Type B pancreatic cell (in vitro differentiated cells): ENCODE measurements around the gene UTP18. TPM values are rescaled to one million over a fixed set of nuclear protein-coding genes. Genes with fewer than 3 reads are reported as not detected.
"Not testable (repeated sequence)": the region's sequence is repeated elsewhere in the genome, so short reads cannot be mapped to it uniquely, and the experiment has no call there.

Experiments used
- DNase-seq: peaks from one replicate; pipeline ENCODE4 v3.0.0; 2021; ENCODE audit warnings: mixed read lengths; ENCODE audit not compliant: unreplicated experiment; ENCODE audit errors: extremely low spot score
- H3K27ac Mint-ChIP-seq: 2 replicates; pipeline ENCODE4 v1.8.0; 2021; ENCODE audit warnings: mild to moderate bottlenecking, mixed read lengths
- H3K27me3 Mint-ChIP-seq: 2 replicates; pipeline ENCODE4 v1.8.0; 2021; ENCODE audit warnings: mixed read lengths
- H3K36me3 Mint-ChIP-seq: 2 replicates; pipeline ENCODE4 v1.8.0; 2021; ENCODE audit warnings: mixed read lengths
- H3K4me1 Mint-ChIP-seq: one replicate; pipeline ENCODE4 v1.8.0; 2021; ENCODE audit warnings: mixed read lengths; ENCODE audit not compliant: unreplicated experiment
- H3K4me3 Mint-ChIP-seq: 2 replicates; pipeline ENCODE4 v1.8.0; 2021; ENCODE audit warnings: mild to moderate bottlenecking, mixed read lengths
- H3K9me3 Mint-ChIP-seq: 2 replicates; pipeline ENCODE4 v1.8.0; 2021; ENCODE audit warnings: mixed read lengths
- total RNA-seq: library from RNA; stranded (reverse); gene quantifications from 2 replicates; pipeline ENCODE4 v1.2.1, GENCODE V29; 2021; ENCODE audit warnings: low replicate concordance
- TF ChIP-seq, protein P1 (sequence below): fragments of 200-600 bp; sonication (generic); conservative IDR thresholded peaks from 2 replicates; pipeline ENCODE4 v1.5.0; 2021; ENCODE audit warnings: antibody characterized with exemption, mild to moderate bottlenecking

Gene UTP18
- total RNA-seq, 1 donor from 2014 or later, result 38.8 TPM

DNA sequence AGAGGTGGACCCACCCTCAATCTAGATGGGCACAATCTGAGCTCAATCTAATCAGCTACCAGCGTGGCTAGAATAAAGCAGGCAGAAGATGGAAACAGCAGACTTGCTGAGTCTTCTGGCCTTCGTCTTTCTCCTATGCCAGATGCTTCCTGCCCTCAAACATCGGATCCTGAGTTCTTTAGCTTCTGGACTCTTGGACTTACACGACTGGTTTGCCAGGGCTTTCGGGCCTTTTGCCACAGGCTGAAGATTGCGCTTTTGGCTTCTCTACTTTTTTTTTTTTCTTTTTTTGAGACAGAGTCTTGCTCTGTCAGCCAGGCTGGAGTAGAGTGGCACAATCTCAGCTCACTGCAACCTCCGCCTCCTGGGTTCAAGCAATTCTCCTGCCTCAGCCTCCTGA is 65.1 kb downstream of the UTP18 start:
- no peaks in the 10 kb centered on the region for H3K36me3 Mint-ChIP-seq
- TF ChIP-seq, protein P1, sequence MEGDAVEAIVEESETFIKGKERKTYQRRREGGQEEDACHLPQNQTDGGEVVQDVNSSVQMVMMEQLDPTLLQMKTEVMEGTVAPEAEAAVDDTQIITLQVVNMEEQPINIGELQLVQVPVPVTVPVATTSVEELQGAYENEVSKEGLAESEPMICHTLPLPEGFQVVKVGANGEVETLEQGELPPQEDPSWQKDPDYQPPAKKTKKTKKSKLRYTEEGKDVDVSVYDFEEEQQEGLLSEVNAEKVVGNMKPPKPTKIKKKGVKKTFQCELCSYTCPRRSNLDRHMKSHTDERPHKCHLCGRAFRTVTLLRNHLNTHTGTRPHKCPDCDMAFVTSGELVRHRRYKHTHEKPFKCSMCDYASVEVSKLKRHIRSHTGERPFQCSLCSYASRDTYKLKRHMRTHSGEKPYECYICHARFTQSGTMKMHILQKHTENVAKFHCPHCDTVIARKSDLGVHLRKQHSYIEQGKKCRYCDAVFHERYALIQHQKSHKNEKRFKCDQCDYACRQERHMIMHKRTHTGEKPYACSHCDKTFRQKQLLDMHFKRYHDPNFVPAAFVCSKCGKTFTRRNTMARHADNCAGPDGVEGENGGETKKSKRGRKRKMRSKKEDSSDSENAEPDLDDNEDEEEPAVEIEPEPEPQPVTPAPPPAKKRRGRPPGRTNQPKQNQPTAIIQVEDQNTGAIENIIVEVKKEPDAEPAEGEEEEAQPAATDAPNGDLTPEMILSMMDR, result no peak
- H3K9me3 Mint-ChIP-seq, result peaks cover 5% of the 10 kb centered on the region
- peaks cover 9% of the 10 kb centered on the region for H3K27me3 Mint-ChIP-seq
- H3K4me3 Mint-ChIP-seq, result no peak overlapping the region
- H3K27ac Mint-ChIP-seq, result no peak overlapping the region
- H3K4me1 Mint-ChIP-seq, result no peaks in the 10 kb centered on the region
- DNase-seq, result no peak

DNA sequence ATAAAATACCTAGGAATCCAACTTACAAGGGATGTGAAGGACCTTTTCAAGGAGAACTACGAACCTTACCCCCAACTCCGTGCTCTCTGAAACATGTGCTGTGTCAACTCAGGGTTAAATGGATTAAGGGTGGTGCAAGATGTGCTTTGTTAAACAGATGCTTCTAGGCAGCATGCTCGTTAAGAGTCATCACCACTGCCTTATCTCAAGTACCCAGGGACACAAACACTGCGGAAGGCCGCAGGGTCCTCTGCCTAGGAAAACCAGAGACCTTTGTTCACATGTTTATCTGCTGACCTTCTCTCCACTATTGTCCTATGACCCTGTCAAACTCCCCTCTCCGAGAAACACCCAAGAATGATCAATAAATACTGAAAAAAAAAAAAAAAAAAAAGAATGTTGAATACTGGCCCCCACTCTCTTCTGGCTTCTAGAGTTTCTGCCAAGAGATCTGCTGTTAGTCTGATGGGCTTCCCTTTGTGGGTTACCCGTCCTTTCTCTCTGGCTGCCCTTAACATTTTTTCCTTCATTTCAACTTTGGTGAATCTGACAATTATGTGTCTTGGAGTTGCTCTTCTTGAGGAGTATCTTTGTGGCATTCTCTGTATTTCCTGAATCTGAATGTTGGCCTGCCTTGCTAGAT is 70.6 kb downstream of the UTP18 start:
- not testable (repeated sequence) for H3K36me3 Mint-ChIP-seq, H3K9me3 Mint-ChIP-seq, H3K27me3 Mint-ChIP-seq, DNase-seq, H3K27ac Mint-ChIP-seq, H3K4me3 Mint-ChIP-seq, H3K4me1 Mint-ChIP-seq

- Mint-ChIP-seq H3K27me3 (peaks cover 13% of the 10 kb centered on the region), H3K36me3 (no peaks in the 10 kb centered on the region), H3K9me3 (peaks cover 5% of the 10 kb centered on the region), H3K4me3 (no peak overlapping the region), H3K4me1 (no peaks in the 10 kb centered on the region), H3K27ac (no peak overlapping the region)
- no peak for DNase-seq
- TF ChIP-seq, protein P1, result no peak
These were observed 74.8 kb downstream of the UTP18 start for GRCh38 chr17:51335006-51335590.

DNA sequence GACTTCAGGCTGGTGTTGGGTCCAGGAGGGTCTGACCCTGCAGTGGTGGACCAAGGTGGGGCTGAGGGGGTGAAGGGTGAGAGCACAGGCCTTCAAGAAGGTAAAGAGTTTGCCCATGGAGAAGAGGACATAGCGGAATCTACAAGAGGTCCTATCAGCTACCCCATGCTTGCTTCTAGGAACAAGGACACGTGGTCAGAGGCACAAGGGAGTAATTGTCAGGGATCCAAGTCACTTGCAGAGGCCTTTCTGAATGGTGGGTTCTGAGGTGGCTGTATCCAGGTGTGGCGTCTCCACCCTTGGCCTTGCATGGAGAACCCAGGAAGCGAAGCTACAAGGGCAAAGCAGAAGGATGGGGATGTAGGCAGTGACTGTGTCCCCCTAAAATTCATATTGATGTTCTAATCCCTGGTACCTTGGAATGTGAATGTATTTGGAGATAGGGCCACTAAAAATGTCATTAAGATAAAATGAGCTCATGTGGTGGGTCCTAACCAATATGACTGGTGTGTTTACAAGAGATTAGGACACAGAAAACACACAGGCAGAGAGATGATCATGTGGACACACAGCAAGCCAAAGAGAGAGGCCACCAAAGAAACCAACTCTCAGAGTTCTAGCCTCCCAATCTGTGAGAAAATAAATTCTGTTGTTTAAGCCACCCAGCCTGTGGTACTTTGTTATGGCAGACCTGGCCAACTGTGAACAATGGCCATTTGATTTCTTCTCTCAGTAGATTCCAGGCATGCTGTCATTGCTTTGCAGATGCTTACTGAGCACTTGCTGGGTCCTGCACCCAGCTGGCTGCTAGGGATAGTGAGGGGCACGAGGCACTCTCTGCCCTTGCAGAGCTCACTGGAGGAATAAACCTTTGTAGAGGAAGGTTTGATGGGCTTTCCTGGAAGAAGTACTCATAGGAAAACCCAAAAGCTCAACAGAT is 75.8 kb downstream of the UTP18 start:
- TF ChIP-seq, protein P1, result no peak
- Mint-ChIP-seq H3K4me3 (no peak overlapping the region), H3K4me1 (no peaks in the 10 kb centered on the region), H3K27ac (no peak overlapping the region), H3K36me3 (no peaks in the 10 kb centered on the region), H3K27me3 (peaks cover 13% of the 10 kb centered on the region), H3K9me3 (peaks cover 5% of the 10 kb centered on the region)
- DNase-seq, result no peak

DNA sequence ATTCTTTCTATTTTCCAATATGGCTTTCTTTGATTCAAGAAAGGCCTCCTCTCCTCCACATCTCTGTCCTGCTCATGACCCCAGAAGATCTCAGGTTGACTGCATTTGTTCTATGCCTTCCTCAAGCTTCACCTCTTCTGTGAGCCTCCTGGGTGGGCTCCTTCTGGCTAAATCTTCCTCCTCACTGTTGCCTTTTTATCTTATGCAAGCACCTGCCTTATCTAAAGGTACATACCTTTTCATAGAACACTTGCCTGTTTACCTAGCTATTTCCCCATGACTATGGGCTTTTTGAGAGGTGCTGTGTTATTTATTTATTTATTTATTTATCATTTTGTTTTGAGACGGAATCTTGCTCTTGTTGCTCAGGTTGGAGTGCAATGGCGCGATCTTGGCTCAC is 81.1 kb downstream of the UTP18 start:
- peaks cover 6% of the 10 kb centered on the region for H3K4me1 Mint-ChIP-seq
- no peak overlapping the region for H3K4me3 Mint-ChIP-seq
- peaks cover 13% of the 10 kb centered on the region for H3K27me3 Mint-ChIP-seq
- no peaks in the 10 kb centered on the region for H3K9me3 Mint-ChIP-seq
- no peak for DNase-seq
- TF ChIP-seq, protein P1, result no peak
- no peak overlapping the region for H3K27ac Mint-ChIP-seq
- no peaks in the 10 kb centered on the region for H3K36me3 Mint-ChIP-seq

DNA sequence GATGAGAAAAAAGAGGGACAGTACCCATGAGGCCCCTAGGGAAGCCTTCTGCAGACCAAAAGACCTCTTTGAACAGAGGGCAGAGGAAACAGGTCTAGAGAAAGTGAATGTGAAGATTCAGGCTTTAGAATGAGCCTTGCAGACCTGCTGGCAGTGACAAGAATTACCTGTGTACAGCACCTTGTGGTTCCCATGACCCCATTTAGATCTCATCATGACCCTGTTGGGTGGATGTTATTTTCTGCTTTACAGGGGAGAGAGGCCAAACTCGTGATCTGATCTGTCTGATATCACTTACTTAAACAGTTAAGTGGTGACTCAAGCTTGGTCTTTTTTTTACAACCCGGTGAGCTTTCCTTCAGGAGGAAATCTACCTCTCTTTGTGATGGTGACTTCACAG is 81.9 kb downstream of the UTP18 start:
- Mint-ChIP-seq H3K4me1 (peaks cover 12% of the 10 kb centered on the region), H3K27me3 (peaks cover 7% of the 10 kb centered on the region), H3K27ac (no peak overlapping the region), H3K36me3 (no peaks in the 10 kb centered on the region), H3K4me3 (no peak overlapping the region), H3K9me3 (no peaks in the 10 kb centered on the region)
- TF ChIP-seq, protein P1, result no peak
- DNase-seq, result no peak
